Dermis blood vessel endothelial cell (primary cell): ENCODE data around the gene MMP8. TPM values are rescaled to one million over a fixed set of nuclear protein-coding genes. Genes with fewer than 3 reads are reported as not detected.

Experiments
- DNase-seq: peaks from one replicate; pipeline ENCODE4 v3.0.0; 2010
- total RNA-seq: library from RNA; depleted of rRNA; stranded (reverse); fragments of >200 nt; gene quantifications from 2 replicates; pipeline ENCODE4 v1.2.3, GENCODE V29; 2014

Gene MMP8
- total RNA-seq, 1 donor from 2014 or later, result not detected

DNA sequence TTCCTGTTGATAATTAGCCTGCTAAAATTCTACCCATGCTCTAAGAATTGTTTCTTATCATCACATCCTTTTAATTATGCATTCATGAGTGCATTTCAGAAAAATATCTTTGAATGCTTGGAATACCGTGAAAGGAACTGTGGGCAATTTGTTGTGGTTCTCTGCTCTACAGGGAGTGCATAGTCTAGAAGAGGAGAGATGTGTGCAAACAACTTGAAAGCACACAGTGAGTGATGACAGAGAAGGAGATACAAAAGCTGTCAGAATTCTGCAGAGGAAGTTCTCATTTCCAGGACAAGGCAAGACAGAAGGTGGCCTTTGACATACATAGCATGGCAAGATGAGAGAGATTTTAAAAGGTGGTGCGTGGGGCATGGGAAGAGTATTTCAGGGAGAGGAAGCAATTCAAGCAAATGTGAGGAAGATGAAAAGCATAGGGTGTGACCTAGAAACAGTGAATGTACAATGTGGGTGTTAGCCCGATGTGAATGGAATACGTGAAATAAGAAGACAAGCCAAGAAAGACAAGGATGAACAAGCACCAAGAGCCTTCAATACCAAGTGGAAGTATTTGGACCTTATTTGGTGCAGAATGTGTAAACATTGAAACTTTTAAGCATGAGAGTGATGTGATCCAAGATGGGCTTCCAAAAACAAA lies 5.0 kb downstream of the MMP8 start:
- no peak for DNase-seq

DNA sequence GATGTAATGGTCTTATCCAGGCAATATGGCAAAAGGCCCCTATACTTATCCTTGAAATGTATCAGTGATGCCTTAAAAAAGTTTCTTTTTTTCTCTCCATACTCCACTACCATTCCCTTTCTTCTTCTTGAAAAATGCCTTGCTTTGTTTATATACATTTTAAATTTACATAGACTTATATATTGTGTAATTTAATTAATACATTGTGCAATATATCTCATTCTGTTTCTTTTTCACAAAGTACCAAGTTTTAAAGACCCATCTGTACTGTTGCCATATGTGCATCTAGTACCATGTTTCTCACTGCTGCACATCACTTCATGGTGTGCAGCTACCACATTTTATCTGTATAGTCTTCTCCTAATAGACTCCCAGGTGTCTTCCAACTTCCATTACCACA lies 7.5 kb downstream of the MMP8 start:
- DNase-seq, result no peak

DNA sequence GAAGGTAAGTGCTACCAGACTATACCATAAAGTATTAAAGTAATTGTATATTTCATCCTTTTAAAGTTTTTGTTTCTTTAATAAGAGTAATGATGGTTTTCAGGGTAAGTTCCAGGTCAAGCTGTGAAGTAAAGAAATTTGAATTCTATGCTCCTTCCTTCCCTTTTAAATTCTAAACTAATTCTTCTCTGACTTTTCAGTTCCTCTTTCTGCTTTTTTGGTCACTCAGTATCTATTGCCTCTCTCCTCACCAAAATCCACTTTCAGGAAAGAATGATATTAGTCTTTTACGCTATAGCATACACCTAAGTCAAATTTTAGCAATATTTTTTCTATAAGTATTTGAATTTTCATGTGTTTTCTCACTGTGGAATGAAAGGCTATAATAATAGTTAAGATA lies 8.2 kb downstream of the MMP8 start:
- no peak for DNase-seq

DNA sequence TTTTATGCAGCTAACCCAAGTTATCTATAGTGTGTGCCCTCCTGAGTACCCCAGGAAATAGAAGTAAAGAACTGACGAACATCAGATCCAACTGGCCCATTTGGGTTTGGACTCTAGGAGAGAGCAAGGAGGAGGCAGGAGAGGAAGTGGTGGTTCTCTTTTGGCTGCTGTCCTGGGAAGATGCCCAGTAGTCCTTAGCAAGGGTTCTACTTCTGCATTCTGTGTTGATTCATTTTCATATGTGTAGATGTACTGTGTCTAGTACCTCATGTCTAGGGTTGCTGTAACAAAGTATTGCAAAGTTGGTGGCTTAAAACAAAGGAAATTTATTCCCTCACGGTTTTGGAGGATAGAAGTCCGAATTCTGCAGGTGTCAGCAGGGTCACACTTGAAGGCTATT lies 12.6 kb downstream of the MMP8 start:
- no peak for DNase-seq

DNA sequence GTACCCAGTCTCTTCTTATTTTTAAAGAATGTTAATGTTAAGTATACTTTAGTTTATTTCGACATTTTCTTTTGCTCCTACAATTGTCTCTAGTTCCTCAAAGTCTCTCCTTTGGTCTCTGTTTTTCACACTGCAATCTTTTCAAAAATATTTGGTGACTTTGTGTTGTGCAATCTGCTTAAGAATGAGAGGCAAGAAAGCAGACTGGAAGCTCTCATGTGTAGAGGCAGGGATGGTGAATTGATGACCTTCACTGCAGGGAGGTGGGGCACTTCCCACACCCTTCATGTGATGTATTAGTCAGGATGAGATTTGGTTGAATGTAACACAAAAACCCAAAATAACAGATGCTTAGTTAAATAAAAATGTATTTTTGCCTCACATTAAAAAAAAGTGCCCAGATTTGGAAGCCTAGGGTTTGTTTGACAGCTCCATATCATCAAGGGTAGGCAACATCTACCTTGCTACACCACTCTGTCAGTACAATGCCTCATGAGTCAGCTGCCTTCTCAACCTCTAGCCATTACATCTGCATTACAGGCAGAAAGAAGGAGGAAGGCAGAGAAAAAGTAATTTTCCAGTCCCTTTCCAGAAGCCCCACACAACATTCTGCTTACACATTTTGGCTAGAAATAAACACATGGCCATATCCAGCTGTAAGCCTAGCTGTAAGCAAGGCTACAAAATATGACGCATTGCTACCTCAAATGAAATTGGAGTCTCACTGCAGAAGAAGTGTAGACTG lies 15.4 kb downstream of the MMP8 start:
- DNase-seq, result no peak

DNA sequence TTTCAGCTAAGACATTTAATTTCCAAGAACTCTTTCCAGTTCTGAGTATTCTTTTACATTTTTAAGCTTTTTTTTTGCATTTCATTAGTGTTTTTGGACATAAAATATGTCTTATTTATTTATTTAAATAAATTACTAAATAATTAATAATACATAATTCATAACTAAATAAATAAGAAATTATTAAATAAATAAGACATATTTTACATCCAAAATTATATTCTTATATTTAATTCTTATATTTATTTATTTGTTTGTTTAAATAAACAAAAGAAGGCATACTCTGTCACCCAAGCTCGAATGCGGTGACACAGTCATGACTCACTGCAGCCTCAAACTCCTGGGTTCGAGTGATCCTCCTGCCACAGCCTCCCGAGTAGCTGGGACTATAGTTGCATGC lies 16.1 kb downstream of the MMP8 start:
- DNase-seq, result no peak

DNA sequence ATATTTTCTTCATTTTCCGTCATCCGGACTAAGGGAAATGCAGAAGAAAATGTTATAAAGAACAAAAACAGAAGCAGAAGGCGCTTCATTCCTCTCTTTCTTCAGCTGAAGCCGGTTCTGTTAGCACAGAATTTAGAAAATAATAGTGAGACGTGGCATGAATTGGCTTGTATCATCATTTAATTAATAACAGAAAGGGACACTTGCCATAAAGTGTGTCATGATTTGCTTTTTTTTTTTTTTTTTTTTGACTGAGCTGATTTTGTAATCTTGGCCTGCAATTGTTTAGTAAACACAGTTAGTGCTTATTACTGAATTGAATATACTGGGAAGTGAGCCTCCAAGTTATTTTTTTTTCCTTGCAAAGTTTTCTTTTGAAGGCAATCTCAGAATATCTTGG lies 19.1 kb downstream of the MMP8 start, which contains the start of gene MMP27:
TSS of gene MMP27 (minus strand) at position 144 of the 400 bp plus-strand sequence. CDS start at position 89, 55 bp downstream.
- DNase-seq, result no peak

DNA sequence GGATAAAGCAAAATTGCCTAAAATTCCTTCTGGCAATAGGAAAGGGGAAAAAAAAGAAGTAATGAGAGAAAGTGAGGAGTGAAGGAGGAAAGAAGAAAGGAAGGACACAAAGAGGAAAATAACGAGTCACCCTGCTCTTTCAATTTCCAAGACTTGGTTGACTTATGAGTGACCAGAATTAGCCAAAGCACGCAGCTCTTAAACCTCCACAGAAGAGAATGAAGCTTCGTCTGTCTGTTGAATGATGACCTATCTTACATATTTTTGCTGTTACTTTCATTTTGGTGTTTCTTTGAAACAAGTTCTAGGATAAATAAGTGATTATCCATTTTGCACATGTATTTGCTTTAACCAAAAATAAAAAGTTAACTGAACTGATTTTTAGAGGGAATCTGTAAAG lies 19.9 kb downstream of the MMP8 start:
- DNase-seq, result no peak

DNA sequence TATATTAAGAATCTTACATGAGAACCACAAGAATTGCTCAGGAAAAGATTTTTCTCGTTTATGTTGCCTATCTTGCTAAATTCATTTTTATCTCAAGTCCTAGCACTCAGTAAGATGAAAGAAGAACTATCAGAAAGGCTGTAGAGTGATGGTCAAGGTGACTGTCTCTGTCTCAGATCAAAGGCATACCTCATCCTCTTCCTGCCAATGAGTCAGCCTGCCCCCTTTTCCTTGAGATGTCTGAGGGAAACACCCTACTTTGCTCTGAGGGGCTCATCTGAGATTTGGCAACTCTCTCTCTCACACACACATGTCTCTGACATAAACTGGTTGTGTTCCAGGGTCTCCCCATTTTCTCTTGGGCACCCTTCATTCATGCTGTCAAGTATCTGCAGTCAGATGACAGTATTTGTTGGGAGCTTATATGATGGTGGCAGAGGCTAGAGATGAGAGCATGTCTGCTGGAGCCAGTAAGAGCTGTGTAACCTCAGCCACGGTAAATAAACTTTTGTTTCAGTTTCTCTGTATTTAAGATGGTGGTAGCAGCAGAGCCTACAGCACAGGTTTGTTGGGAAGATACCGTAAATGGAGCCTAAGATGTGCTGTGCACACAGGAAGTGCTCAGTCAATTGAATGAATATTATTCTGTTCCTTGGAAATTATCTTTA lies 20.8 kb downstream of the MMP8 start:
- no peak for DNase-seq

DNA sequence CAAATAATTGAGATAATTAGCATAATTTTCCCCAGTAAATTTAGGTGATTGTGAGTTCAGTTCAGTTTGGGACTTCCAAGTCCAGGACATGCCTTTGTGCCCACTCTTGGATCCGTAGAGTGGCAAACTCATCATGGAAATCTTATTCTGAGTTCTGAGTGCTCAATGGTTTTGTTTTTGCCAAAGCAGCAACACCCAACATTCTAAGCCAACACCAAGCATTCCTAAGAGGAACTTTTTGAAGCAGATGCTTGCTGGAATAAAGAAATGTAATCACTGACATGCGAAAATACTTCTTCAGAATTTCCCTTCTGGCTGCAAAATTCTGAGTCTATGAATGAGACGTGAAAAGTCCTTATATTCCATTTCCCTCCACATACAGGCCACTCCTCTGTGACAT lies 29.6 kb downstream of the MMP8 start:
- no peak for DNase-seq

DNA sequence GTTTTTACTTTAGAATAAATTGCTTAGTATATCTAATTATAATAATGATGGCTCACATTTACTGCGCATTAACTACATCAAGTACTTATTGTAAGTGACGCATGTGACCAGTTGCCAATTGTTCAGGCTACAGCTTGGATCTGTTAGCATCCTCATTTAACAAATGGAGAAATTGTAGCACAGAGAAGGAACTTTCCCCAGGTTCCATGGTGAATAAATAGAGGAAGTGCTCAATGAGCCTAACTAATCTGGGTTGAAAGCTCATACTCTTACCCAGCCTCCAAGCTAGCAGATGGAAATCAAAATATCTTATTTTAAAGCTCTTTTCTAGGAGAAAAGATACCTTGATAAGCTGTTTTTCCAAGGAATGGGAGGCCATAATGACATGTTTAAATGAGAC lies 39.0 kb downstream of the MMP8 start:
- no peak for DNase-seq

DNA sequence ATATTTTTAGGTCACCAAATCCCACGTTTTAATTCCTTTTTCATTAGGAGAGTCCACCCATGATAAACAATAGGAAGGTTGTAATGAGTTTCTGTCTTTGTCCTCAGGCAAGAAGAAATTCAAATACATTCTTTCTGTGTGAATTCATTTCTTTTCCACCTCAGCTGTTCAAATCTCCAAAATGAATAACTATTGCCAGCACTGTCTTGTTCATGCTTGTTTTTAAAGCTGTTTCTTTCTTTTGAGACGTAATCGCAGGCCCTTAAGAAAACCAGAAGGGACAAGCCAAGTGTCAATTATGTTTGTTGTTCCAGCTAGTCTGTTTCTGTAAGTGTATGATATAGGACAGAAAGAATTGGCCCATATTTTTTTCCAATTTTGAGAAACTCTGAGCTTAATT lies 39.4 kb downstream of the MMP8 start:
- DNase-seq, result no peak

DNA sequence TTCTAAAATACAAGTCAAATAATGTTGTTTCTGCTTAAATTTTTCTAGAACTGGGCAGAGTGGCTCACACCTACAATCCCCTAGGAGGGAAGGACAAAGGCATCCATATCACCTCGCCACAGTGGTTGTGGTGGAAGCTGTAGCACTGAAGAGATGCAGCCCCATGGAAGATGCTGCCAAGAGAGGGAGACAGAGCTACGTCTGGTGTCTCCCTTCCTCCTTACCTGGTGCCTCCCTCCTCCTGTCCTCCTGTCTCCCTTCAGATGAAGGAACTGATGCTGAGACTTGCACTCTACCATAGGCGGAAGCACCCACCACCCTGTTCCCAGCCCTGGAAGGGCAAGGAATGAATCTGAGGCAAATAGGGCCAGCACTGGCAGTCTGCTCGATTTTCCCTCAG lies 41.5 kb downstream of the MMP8 start:
- peak; percentile 5 for DNase-seq

DNA sequence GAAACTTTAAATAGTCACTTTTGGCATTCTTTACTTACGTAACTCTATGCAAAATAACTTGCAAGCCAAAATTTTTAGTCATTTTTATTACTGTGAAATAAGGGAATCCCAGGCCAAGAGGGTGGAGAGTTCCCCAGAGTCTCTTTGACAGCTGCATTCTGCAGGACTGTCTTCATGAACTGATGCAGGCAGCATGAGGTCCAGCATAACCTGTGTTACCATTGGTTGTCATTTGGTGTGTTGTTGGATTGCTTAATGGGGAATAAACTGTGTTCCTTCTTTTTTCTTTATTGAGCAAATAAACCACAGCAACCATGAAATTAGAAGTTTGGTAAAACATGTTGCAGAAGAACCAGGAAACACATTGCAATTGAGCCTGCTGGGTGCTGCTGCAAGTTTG lies 43.8 kb downstream of the MMP8 start:
- DNase-seq, result no peak

DNA sequence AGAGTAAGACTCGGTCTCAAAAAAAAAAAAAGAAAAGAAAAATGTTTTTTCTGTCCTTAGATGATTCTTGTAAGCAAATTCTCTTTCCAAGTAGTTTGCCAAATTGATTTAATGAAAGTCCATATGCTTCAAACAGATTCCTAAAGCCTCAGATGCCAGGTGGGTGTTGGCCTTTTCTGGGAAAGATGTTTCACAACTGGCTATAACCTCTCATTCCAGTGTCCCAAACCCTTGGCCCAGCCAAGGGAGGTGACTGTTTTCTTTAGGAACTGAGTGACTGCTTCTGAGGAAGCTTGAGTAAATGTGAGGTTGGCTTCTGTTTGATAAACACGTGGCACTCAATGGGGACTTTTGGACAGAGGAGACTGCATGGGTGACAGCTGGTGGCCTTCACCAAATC lies 46.7 kb downstream of the MMP8 start:
- DNase-seq, result no peak

DNA sequence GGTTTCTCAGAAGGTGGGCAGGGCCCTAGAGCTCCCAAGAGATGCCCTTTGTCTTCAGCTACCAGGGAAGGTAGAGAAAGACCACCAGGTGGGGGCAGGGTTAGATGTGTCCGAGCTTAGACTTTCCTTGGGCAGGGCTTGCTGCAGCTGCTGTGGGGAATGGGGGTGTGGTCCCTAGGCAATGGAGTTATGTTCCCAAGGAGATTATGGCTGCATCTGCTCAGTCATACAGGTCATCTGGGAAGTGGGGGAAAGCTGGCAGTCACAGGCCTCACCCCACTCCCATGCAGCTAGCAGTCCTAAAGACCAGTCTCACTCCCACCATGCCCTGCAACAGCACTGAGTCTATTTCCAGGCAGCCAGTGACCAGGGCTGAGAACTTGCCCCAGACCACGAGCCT lies 48.7 kb downstream of the MMP8 start:
- DNase-seq, result no peak

DNA sequence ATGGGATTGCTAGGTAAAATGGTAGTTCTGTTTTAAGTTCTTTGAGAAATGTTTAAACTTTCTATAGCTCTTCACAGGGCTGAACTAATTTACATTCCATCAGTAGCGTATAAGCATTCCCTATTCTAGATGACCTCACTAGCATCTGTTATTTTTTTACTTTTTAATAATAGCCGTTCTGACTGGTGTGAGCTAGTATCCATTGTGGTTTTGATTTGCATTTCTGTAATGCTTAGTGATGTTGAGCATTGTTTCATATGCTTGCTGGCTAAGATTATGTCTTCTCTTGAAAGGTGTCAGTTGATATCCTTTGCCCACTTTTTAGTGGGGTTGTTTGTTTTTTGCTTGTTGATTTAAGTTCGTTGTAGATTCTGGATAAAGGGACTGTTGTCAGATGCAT lies 55.1 kb downstream of the MMP8 start:
- no peak for DNase-seq

DNA sequence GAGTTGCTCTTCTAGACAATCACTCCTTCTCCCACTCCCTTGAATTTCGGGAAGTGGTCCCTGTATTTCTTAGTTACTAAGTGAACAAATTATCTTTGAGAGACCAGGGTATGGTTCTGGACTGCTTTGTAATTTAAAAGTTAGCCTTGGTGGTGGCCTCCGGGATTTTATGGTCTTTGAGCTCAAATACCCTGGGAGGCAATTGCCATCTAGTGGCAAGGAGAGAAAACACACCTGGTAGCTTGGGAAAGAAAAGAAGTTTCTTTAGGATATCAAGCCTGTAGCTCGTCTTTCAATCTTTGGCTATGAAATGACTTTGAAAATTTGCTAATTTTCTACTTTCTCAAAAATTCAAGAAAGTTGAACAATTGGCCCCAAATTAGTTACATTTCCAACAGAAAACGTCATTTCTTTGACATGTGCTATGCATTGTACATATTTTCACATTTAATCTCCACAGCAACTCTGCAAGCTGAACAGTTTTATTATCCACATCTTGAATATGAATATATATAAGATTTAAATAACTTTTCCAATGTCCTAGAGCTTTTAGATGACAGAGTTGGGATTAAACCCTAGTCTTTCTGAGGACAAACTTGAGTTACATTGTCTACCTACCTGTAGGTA lies 58.3 kb downstream of the MMP8 start:
- DNase-seq, result peak; percentile 67

DNA sequence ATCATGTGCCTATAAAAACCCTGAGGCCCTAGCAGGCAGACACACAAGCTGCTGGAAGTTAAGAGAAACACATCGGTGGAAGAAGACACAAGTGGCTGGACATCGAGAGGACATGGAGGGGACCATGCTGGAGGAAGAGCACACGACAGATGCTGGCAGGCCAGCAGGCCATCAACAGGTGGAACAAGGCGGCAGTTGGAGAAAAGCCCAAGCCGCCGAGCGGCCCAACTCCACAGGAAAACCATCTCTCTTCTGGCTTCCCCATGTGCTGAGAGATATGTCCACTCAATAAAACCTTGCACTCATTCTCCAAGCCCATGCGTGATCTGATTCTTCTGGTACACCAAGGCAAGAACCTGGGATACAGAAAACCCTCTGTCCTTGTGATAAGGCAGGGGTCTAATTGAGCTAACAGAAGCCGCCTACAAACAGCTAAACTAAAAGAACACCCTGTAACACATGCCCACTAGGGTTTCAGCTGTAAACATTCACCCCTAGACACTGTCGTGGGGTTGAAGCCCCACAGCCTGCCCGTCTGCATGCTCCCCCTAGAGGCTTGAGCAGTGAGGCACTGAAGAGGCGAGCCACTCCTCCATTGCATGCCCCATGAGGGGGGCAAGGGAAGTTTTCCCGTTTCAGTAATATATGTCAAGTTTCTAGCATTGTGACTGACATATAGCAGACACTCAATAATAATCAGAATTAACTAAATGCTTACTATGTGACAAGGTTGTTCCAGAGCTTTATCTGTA lies 60.6 kb downstream of the MMP8 start:
- peak; percentile 36 for DNase-seq

DNA sequence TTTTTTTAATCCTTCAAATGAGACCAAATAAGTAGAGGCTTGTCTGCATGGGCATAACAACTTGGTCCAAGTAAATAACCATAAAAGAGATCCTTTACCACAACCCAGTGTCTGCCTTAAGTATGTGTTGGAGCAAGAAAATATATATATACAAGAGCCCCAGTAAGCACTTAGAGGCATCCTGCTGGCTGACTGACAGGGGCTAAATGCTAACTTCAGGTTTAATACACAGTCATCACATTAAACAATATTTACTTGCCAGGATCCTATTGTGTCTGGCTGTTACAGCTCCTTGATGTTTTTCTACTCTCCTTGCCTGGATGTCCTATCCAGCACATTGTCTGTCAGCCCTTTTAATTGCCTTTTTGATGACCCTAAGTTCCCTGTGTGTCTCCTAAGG lies 62.1 kb downstream of the MMP8 start:
- no peak for DNase-seq
